ENCODE results near the gene CD69. TPM values are rescaled to one million over a fixed set of nuclear protein-coding genes. Genes with fewer than 3 reads are reported as not detected.

Gene CD69
- total RNA-seq, 1 experiment from 2014 or later, result 0.98 TPM

- ATAC-seq, result no peak
- POLR2A ChIA-PET, result no interaction called here
- in situ Hi-C loops (cut with HindIII; ENCODE audit: low pct_unique_long_range_greater_than_20kb, low sequenced_read_pairs), result no loop called here
Observed at GRCh38 chr12:9784816-9785215, 24.1 kb upstream of the CD69 start.

GRCh38 chr12:9784326-9784725 lies 23.6 kb upstream of the CD69 start:
- Histone ChIP-seq H3K4me3 (ENCODE audit: low read depth in 2 of 2, low read length in 2 of 2) (no peak overlapping the region), H3K36me3 (ENCODE audit: control insufficient read depth, insufficient read depth, low read length) (no peaks in the 10 kb centered on the region), H3K27me3 (ENCODE audit: control insufficient read depth, insufficient read depth, low read length) (no peaks in the 10 kb centered on the region; the same call in 1 of the 2 replicates), H3K9me3 (ENCODE audit: control insufficient read depth, insufficient read depth, low read depth, low read length) (no peaks in the 10 kb centered on the region), H3K27ac (ENCODE audit: low read length) (no peak overlapping the region), H3K4me1 (ENCODE audit: control insufficient read depth, insufficient read depth, low read length) (no peaks in the 10 kb centered on the region)
- ATAC-seq (no peak), DNase-seq (ENCODE audit: low read depth, low spot score) (no peak)
- in situ Hi-C loops (cut with HindIII; ENCODE audit: low pct_unique_long_range_greater_than_20kb, low sequenced_read_pairs) (no loop called here), intact Hi-C loops (cut with micrococcal nuclease; ENCODE audit: unreplicated experiment) (no loop called here)
- TF ChIP-seq POLR2AphosphoS5 (IDR thresholded peaks at IDR 0.05; ENCODE audit: low read depth, low read length) (no peak), REST (IDR thresholded peaks at IDR 0.05; ENCODE audit: insufficient read depth in 1 of 2, low read depth in 2 of 2, low read length in 1 of 2) (no peak), SIN3A (IDR thresholded peaks at IDR 0.05; ENCODE audit: borderline replicate concordance, insufficient read depth, low read depth, low read length) (no peak), CTCF (IDR thresholded peaks at IDR 0.05) (no peak), TCF7L2 (IDR thresholded peaks at IDR 0.05; ENCODE audit: low read depth, low read length) (no peak)
- ChIA-PET POLR2A (no interaction called here), CTCF (no interaction called here)
- no TSS peak for BruUV-seq (replicated peaks)

More at GRCh38 chr12:9784816-9785215, 24.1 kb upstream of the CD69 start:
- no peaks in the 10 kb centered on the region; the same call in 1 of the 2 replicates for H3K27me3 ChIP-seq (ENCODE audit: control insufficient read depth, insufficient read depth, low read length)
- CTCF ChIA-PET, result no interaction called here
- H3K9me3 ChIP-seq (ENCODE audit: control insufficient read depth, insufficient read depth, low read depth, low read length), result no peaks in the 10 kb centered on the region
- TF ChIP-seq SIN3A (IDR thresholded peaks at IDR 0.05; ENCODE audit: borderline replicate concordance, insufficient read depth, low read depth, low read length) (no peak), TCF7L2 (IDR thresholded peaks at IDR 0.05; ENCODE audit: low read depth, low read length) (no peak), POLR2AphosphoS5 (IDR thresholded peaks at IDR 0.05; ENCODE audit: low read depth, low read length) (no peak), CTCF (IDR thresholded peaks at IDR 0.05) (no peak), REST (IDR thresholded peaks at IDR 0.05; ENCODE audit: insufficient read depth in 1 of 2, low read depth in 2 of 2, low read length in 1 of 2) (no peak)
- H3K4me3 ChIP-seq (ENCODE audit: low read depth in 2 of 2, low read length in 2 of 2), result no peak overlapping the region
- H3K36me3 ChIP-seq (ENCODE audit: control insufficient read depth, insufficient read depth, low read length), result no peaks in the 10 kb centered on the region
- no TSS peak for BruUV-seq (replicated peaks)
- no peak overlapping the region for H3K27ac ChIP-seq (ENCODE audit: low read length)
- intact Hi-C loops (cut with micrococcal nuclease; ENCODE audit: unreplicated experiment), result no loop called here
- H3K4me1 ChIP-seq (ENCODE audit: control insufficient read depth, insufficient read depth, low read length), result no peaks in the 10 kb centered on the region
- no peak for DNase-seq (ENCODE audit: low read depth, low spot score)
